CD4-positive, alpha-beta T cell treated with Interleukin-2 at 100 ng/mL for 4 hours (primary cell): ENCODE data around the gene A1CF.
"Not testable (repeated sequence)": the region's sequence is repeated elsewhere in the genome, so short reads cannot be mapped to it uniquely, and the experiment has no call there.

Experiments used
- DNase-seq: peaks from one replicate; pipeline ENCODE4 v3.0.0-alpha.2; 2020; ENCODE audit warnings: low spot score

The A1CF gene

DNA sequence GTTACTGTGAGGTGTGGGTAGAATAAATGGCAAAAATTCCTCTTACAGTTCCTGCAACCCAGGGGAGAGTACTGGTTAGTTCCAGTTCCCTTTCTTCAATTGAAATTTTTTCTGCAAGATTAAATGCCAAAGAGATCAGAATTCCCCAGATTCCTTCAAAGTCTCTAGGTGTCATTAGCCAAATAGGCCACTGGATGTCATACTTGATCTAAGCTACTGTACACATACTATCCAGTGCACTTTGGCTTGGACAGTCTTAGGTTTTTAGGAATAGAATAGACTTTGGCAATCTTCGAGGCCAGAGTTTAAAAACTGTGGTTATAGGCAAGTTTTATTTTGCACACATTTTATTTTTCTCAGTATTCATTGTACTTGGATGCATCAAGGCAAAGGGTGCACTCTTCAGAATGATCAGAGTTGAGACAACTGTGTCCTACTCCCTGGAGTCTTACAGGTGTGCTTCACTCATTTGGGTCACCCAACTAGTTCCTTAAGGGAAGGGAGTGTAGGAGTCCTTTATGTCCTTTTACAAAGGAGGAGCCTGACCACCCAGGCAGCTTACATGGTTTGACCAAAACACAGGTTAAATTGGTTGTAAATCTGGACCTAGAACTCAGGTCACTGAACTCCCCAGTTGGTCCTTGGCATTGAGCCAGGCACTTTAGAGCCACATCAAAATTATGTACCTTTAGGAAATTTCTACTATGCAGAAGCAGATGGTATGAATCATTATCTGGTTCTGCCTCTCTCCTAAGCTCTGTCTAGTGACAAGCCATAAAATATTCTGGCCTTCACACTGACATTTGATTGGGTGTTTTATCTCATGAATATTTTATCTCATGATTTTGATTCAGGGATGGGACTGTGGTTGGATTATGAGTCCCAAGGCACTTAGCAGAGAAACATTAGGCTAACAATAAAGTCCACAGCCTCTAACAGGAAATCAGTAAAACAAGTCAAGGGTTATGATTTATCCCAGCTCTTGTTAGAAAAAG lies 96.2 kb downstream of the A1CF start:
- DNase-seq, result no peak

DNA sequence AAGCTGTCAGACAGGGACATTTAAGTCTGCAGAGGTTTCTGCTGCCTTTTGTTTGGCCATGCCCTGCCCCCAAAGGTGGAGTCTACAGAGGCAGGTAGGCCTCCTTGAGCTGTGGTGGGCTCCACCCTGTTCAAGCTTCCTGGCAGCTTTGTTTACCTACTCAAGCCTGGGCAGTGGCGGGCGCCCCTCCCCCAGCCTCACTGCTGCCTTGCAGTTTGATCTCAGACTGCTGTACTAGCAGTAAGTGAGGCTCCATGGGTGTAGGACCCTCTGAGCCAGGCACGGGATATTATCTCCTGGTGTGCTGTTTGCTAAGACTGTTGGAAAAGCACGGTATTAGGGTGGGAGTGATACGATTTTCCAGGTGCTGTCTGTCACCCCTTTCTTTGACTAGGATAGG lies 97.5 kb downstream of the A1CF start:
- DNase-seq, result not testable (repeated sequence)

DNA sequence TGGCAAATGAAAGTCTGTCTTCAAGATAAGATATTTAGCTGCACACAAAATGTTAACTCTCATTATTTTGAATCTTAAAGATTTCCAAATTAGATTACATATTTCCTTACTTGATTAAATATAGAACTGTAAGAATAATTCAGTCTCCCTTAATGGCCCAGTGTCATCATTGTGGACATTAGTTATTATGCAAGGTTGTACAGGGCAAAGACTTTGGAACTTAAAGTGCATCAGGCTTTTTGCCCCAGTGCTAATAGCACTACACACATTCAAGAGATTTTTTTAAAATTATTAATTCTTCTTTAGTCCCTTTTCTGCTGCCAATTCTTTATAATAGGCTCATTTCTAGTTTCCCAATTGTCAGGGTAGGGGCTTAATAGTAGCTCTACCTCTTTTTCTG lies 103.4 kb downstream of the A1CF start:
- not testable (repeated sequence) for DNase-seq

DNA sequence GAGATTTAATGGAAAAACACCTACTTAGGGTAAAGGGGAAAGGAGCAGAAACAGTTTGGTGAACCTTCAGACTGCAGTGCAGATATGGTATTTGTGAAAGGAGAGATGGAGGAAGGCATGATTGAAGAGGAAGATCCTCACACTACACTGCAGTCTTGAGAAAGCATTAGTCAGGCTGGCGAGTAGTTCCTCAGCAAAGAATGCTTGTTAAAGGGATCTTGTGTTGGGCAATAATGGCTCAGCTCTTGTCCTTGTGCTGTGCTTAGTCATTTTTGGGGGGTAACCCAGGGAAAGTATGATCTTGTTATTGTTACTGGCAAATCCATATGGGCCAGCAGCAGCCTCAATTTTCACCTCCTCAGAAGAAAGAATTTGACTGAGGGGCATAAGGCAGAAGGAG lies 105.4 kb downstream of the A1CF start:
- DNase-seq, result not testable (repeated sequence)

DNA sequence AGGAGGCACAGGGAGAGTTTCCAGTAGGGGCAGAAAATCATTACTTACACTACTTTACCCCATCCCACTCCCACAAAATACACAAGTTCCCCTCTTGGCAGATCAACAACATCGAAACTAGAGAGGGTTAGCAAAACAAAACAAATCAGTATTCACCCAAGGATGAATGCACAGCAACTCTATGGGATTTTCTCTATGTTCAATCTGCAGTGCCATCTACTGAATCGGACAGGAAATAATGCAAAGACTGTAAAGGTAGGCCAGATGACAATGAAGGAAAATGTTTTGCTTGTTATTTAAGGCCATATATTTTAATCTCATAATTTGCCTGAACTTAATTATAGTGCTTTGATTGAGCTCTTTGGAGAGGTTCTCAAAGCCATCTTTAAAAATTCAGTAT lies 110.6 kb downstream of the A1CF start:
- not testable (repeated sequence) for DNase-seq

- not testable (repeated sequence) for DNase-seq
Measured at GRCh38 chr10:50772042-50772441, 113.4 kb downstream of the A1CF start.

DNA sequence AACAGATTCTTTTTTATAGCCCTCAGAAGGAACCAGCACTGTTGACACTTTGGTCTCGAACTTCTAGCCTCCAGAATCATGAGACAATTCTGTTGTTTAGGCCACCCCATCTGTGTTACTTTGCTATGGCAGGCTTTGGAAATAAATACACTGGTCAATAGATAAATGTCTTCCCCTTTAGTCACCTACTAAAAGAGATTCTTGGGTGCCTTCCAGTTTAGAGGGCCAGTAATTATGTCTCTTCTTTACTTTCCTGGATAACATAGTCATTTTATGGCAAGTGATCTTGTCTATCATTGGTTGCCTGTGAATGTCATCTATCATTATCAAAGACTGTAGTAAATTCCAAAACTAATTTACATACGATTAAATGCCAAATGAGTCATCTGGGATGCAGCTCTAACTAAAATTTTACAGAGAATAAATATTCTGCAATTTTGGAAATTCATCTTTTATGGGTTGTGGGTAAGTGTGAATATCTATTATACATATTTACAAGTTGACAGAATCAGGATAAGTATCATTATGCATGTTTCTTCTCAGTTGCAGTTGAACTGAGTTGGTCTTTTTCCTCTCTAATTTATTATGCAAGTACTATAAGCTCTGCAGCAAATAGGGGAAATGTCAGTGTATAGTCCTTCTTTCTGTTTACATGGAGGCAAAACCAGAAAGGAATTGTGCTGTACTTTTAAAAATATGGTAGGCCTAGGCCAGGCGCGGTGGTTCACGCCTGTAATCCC lies 118.5 kb downstream of the A1CF start:
- not testable (repeated sequence) for DNase-seq
